ENCODE measurements around the gene CFAP74. TPM values are rescaled to one million over a fixed set of nuclear protein-coding genes. Genes with fewer than 3 reads are reported as not detected.

CFAP74 gene
- total RNA-seq, 2 experiments from 2014 or later = not detected

- Mint-ChIP-seq H3K4me3 (no peak overlapping the region), H3K27ac (no peak overlapping the region), H3K27me3 (peaks cover 6% of the 10 kb centered on the region), H3K4me1 (peaks cover 17% of the 10 kb centered on the region), H3K9me3 (no peaks in the 10 kb centered on the region), H3K36me3 (no peaks in the 10 kb centered on the region)
- DNase-seq (peak; percentile 69), ATAC-seq (ENCODE audit: low read depth) (no peak)
- POLR2A ChIA-PET = no interaction called here
Measured at GRCh38 chr1:2046174-2046917, 42.8 kb upstream of the CFAP74 start.

GRCh38 chr1:2045468-2046173 lies 42.0 kb upstream of the CFAP74 start:
- Mint-ChIP-seq H3K27me3 (peaks cover 6% of the 10 kb centered on the region), H3K9me3 (no peaks in the 10 kb centered on the region), H3K4me1 (peaks cover 17% of the 10 kb centered on the region), H3K4me3 (peak overlapping the region; percentile 6), H3K27ac (no peak overlapping the region), H3K36me3 (no peaks in the 10 kb centered on the region)
- no peak for ATAC-seq (ENCODE audit: low read depth)
- no peak for DNase-seq
- POLR2A ChIA-PET = interaction anchor here (0.7 to 1.1 kb wide), 2 partner anchors 101 to 264 kb away, joined by 3 to 4 read pairs; no protein-coding TSS in a partner anchor

- no peaks in the 10 kb centered on the region for H3K9me3 Mint-ChIP-seq
- POLR2A ChIA-PET = interaction anchor here (0.7 to 1.2 kb wide), 3 partner anchors 100 to 263 kb away, joined by 3 to 6 read pairs (median 4); no protein-coding TSS in a partner anchor
Measured at GRCh38 chr1:2044510-2045319, 41.1 kb upstream of the CFAP74 start.

GRCh38 chr1:2043886-2044285 lies 40.3 kb upstream of the CFAP74 start:
- POLR2A ChIA-PET = interaction anchor here (1.0 to 1.2 kb wide), 2 partner anchors 18 to 136 kb away, joined by 3 to 6 read pairs; no protein-coding TSS in a partner anchor
- H3K4me3 Mint-ChIP-seq = peak overlapping the region; percentile 17

More at GRCh38 chr1:2044510-2045319, 41.1 kb upstream of the CFAP74 start:
- Mint-ChIP-seq H3K36me3 (no peaks in the 10 kb centered on the region), H3K27ac (no peak overlapping the region), H3K4me1 (peaks cover 17% of the 10 kb centered on the region), H3K27me3 (peaks cover 6% of the 10 kb centered on the region), H3K4me3 (peak overlapping the region; percentile 50)
- peak; percentile 79 for ATAC-seq (ENCODE audit: low read depth)
- DNase-seq = peak; percentile 94

GRCh38 chr1:2042830-2043773 lies 39.5 kb upstream of the CFAP74 start:
- no peak for DNase-seq
- ATAC-seq (ENCODE audit: low read depth) = no peak
- no peak overlapping the region for H3K4me3 Mint-ChIP-seq
- H3K4me1 Mint-ChIP-seq = peaks cover 9% of the 10 kb centered on the region
- no peaks in the 10 kb centered on the region for H3K36me3 Mint-ChIP-seq
- no peak overlapping the region for H3K27ac Mint-ChIP-seq
- H3K27me3 Mint-ChIP-seq = peaks cover 2% of the 10 kb centered on the region
- POLR2A ChIA-PET = interaction anchor here (0.7 to 1.0 kb wide), 2 partner anchors 18 to 1668 kb away, joined by 3 to 6 read pairs; no protein-coding TSS in a partner anchor
- no peaks in the 10 kb centered on the region for H3K9me3 Mint-ChIP-seq

More at GRCh38 chr1:2043886-2044285, 40.3 kb upstream of the CFAP74 start:
- Mint-ChIP-seq H3K9me3 (no peaks in the 10 kb centered on the region), H3K27me3 (peaks cover 4% of the 10 kb centered on the region), H3K4me1 (peaks cover 11% of the 10 kb centered on the region), H3K36me3 (no peaks in the 10 kb centered on the region), H3K27ac (peak overlapping the region; percentile 5)
- DNase-seq (no peak), ATAC-seq (ENCODE audit: low read depth) (no peak)

- H3K27ac Mint-ChIP-seq = no peak overlapping the region
- no peaks in the 10 kb centered on the region for H3K36me3 Mint-ChIP-seq
Measured at GRCh38 chr1:2041887-2042286, 38.3 kb upstream of the CFAP74 start.

GRCh38 chr1:2041305-2041704 lies 37.7 kb upstream of the CFAP74 start:
- Mint-ChIP-seq H3K4me3 (no peak overlapping the region), H3K9me3 (no peaks in the 10 kb centered on the region), H3K27me3 (peaks cover 2% of the 10 kb centered on the region), H3K36me3 (no peaks in the 10 kb centered on the region), H3K4me1 (peaks cover 9% of the 10 kb centered on the region), H3K27ac (no peak overlapping the region)
- no peak for ATAC-seq (ENCODE audit: low read depth)
- POLR2A ChIA-PET = no interaction called here
- no peak for DNase-seq

More at GRCh38 chr1:2041887-2042286, 38.3 kb upstream of the CFAP74 start:
- H3K4me1 Mint-ChIP-seq = peaks cover 9% of the 10 kb centered on the region
- DNase-seq (no peak), ATAC-seq (ENCODE audit: low read depth) (no peak)
- POLR2A ChIA-PET = interaction anchor here (0.7 kb wide), 1 partner anchor 1669 kb away, joined by 6 read pairs; no protein-coding TSS in a partner anchor
- H3K4me3 Mint-ChIP-seq = no peak overlapping the region
- no peaks in the 10 kb centered on the region for H3K9me3 Mint-ChIP-seq
- peaks cover 2% of the 10 kb centered on the region for H3K27me3 Mint-ChIP-seq

- Mint-ChIP-seq H3K36me3 (no peaks in the 10 kb centered on the region), H3K9me3 (no peaks in the 10 kb centered on the region), H3K27me3 (peaks cover 2% of the 10 kb centered on the region), H3K27ac (no peak overlapping the region), H3K4me3 (no peak overlapping the region), H3K4me1 (peaks cover 4% of the 10 kb centered on the region)
- POLR2A ChIA-PET = no interaction called here
- no peak for DNase-seq
- ATAC-seq (ENCODE audit: low read depth) = no peak
Measured at GRCh38 chr1:2039251-2039650, 35.7 kb upstream of the CFAP74 start.

- H3K4me1 Mint-ChIP-seq = no peaks in the 10 kb centered on the region
- no peak overlapping the region for H3K27ac Mint-ChIP-seq
- H3K9me3 Mint-ChIP-seq = no peaks in the 10 kb centered on the region
- H3K27me3 Mint-ChIP-seq = peaks cover 5% of the 10 kb centered on the region
- DNase-seq (no peak), ATAC-seq (ENCODE audit: low read depth) (no peak)
- no peak overlapping the region for H3K4me3 Mint-ChIP-seq
- H3K36me3 Mint-ChIP-seq = no peaks in the 10 kb centered on the region
- POLR2A ChIA-PET = no interaction called here
Measured at GRCh38 chr1:2038229-2038628, 34.6 kb upstream of the CFAP74 start.

- H3K4me3 Mint-ChIP-seq = no peak overlapping the region
- H3K4me1 Mint-ChIP-seq = no peaks in the 10 kb centered on the region
- no peaks in the 10 kb centered on the region for H3K9me3 Mint-ChIP-seq
- H3K27ac Mint-ChIP-seq = no peak overlapping the region
- POLR2A ChIA-PET = no interaction called here
- peaks cover 5% of the 10 kb centered on the region for H3K27me3 Mint-ChIP-seq
- DNase-seq (no peak), ATAC-seq (ENCODE audit: low read depth) (no peak)
- H3K36me3 Mint-ChIP-seq = no peaks in the 10 kb centered on the region
Measured at GRCh38 chr1:2037314-2037979, 33.9 kb upstream of the CFAP74 start.

GRCh38 chr1:2036287-2036686 lies 32.7 kb upstream of the CFAP74 start:
- Mint-ChIP-seq H3K27me3 (peaks cover 5% of the 10 kb centered on the region), H3K4me3 (no peak overlapping the region), H3K36me3 (no peaks in the 10 kb centered on the region), H3K9me3 (no peaks in the 10 kb centered on the region), H3K4me1 (no peaks in the 10 kb centered on the region), H3K27ac (no peak overlapping the region)
- POLR2A ChIA-PET = no interaction called here
- ATAC-seq (ENCODE audit: low read depth) = no peak
- DNase-seq = no peak

GRCh38 chr1:2033165-2033564 lies 29.6 kb upstream of the CFAP74 start:
- Mint-ChIP-seq H3K27me3 (peaks cover 3% of the 10 kb centered on the region), H3K4me1 (no peaks in the 10 kb centered on the region), H3K9me3 (no peaks in the 10 kb centered on the region), H3K36me3 (no peaks in the 10 kb centered on the region), H3K27ac (no peak overlapping the region), H3K4me3 (no peak overlapping the region)
- ATAC-seq (ENCODE audit: low read depth) (no peak), DNase-seq (no peak)
- POLR2A ChIA-PET = no interaction called here
